Naive thymus-derived CD4-positive, alpha-beta T cell (primary cell): Measurements from ENCODE around the gene SAP30BP. TPM values are rescaled to one million over a fixed set of nuclear protein-coding genes. Genes with fewer than 3 reads are reported as not detected.

ENCODE experiments used
- ATAC-seq: fragments of 150-1000 bp; cut with Tn5 transposase; 2 replicates; pipeline ENCODE4 v1.10.0; 2021; ENCODE audit warnings: mild to moderate bottlenecking, moderate library complexity
- CTCF ChIA-PET: fragments of 350-600 bp; sonication (Branson Sonifier 250); formaldehyde crosslinking; loops from one replicate; lab custom pipeline; 2021; ENCODE audit warnings: antibody characterized with exemption; lab: Charles Lee
- POLR2A ChIA-PET: fragments of 350-600 bp; sonication (Branson Sonifier 250); formaldehyde crosslinking; loops from one replicate; lab custom pipeline; 2021; ENCODE audit warnings: antibody characterized with exemption, inconsistent platforms; lab: Charles Lee
- DNase-seq, 9 donors: peaks; one replicate each; pipeline versions ENCODE4 v3.0.0 to v3.0.0-alpha.2; 2020 to 2022; ENCODE audit warnings: mixed read lengths in 1 of 9
- H3K27ac ChIP-seq: one replicate; pipeline ENCODE4 v1.7.0; 2013; ENCODE audit warnings: mild to moderate bottlenecking, low read depth, low read length, moderate library complexity
- H3K27me3 ChIP-seq, 2 donors: one replicate each; pipeline ENCODE4 v1.7.0; 2013; ENCODE audit warnings: low read length in 2 of 2, mild to moderate bottlenecking in 2 of 2, moderate library complexity in 2 of 2; ENCODE audit not compliant: control insufficient read depth in 2 of 2, insufficient read depth in 2 of 2
- H3K36me3 ChIP-seq, 3 experiments: 1 replicate in 2 of 3; 2 replicates in 1 of 3; pipeline ENCODE4 v1.7.0; 2013; ENCODE audit warnings: low read length in 3 of 3, mild to moderate bottlenecking in 3 of 3, moderate library complexity in 1 of 3; ENCODE audit not compliant: insufficient read depth in 3 of 3, control insufficient read depth in 2 of 3
- H3K4me1 ChIP-seq, 2 donors: one replicate each; pipeline ENCODE4 v1.7.0; 2013; ENCODE audit warnings: low read length in 2 of 2, mild to moderate bottlenecking in 2 of 2, moderate library complexity in 1 of 2; ENCODE audit not compliant: control insufficient read depth in 2 of 2, insufficient read depth in 2 of 2
- H3K4me3 ChIP-seq: 2 replicates; pipeline ENCODE4 v1.7.0; 2013; ENCODE audit warnings: mild to moderate bottlenecking, low read length
- H3K9me3 ChIP-seq, 3 experiments: 1 replicate in 2 of 3; 2 replicates in 1 of 3; pipeline ENCODE4 v1.7.0; 2013; ENCODE audit warnings: low read length in 3 of 3; ENCODE audit not compliant: control insufficient read depth in 2 of 3
- H3K27ac Mint-ChIP-seq, 9 donors: one replicate each; pipeline ENCODE4 v1.8.0; 2020 to 2022; ENCODE audit warnings: mixed read lengths in 9 of 9, mild to moderate bottlenecking in 8 of 9, moderate library complexity in 5 of 9, inconsistent platforms in 2 of 9
- H3K27me3 Mint-ChIP-seq, 5 donors: one replicate each; pipeline ENCODE4 v1.8.0; 2021 to 2022; ENCODE audit warnings: mixed read lengths in 5 of 5, mild to moderate bottlenecking in 1 of 5
- H3K36me3 Mint-ChIP-seq, 5 donors: one replicate each; pipeline ENCODE4 v1.8.0; 2020 to 2022; ENCODE audit warnings: mixed read lengths in 5 of 5, mild to moderate bottlenecking in 3 of 5, inconsistent platforms in 1 of 5
- H3K4me1 Mint-ChIP-seq, 7 donors: one replicate each; pipeline ENCODE4 v1.8.0; 2020 to 2022; ENCODE audit warnings: mixed read lengths in 7 of 7, mild to moderate bottlenecking in 3 of 7, inconsistent platforms in 1 of 7
- H3K4me3 Mint-ChIP-seq, 10 donors: one replicate each; pipeline ENCODE4 v1.8.0; 2020 to 2022; ENCODE audit warnings: mild to moderate bottlenecking in 10 of 10, mixed read lengths in 10 of 10, moderate library complexity in 6 of 10, inconsistent platforms in 2 of 10
- H3K9me3 Mint-ChIP-seq, 11 donors: one replicate each; pipeline ENCODE4 v1.8.0; 2020 to 2022; ENCODE audit warnings: mixed read lengths in 11 of 11, mild to moderate bottlenecking in 4 of 11, inconsistent platforms in 1 of 11, moderate library complexity in 1 of 11
- intact Hi-C, 2 donors: fragments of 100-400 bp; cut with micrococcal nuclease; formaldehyde crosslinking; loops; one replicate each; pipeline ENCODE4 v1.15.1; 2023
- polyA plus RNA-seq, 2 donors: library from polyadenylated mRNA; unstranded; fragments of 300-500 nt; fragmentation: Illumina TruSeq; gene quantifications; one replicate each; pipeline ENCODE4 v1.2.3, GENCODE V29; 2021
- total RNA-seq, 6 experiments: library from RNA in 5 of 6; stranded (reverse) in 5 of 6; gene quantifications; 1 replicate in 5 of 6; 2 replicates in 1 of 6; pipeline ENCODE4 v1.2.3 and lab custom pipeline; 2021 to 2026

SAP30BP gene
- total and polyA plus RNA-seq, 7 experiments from 2014 or later: 69.5 to 198 (median 114) TPM

DNA sequence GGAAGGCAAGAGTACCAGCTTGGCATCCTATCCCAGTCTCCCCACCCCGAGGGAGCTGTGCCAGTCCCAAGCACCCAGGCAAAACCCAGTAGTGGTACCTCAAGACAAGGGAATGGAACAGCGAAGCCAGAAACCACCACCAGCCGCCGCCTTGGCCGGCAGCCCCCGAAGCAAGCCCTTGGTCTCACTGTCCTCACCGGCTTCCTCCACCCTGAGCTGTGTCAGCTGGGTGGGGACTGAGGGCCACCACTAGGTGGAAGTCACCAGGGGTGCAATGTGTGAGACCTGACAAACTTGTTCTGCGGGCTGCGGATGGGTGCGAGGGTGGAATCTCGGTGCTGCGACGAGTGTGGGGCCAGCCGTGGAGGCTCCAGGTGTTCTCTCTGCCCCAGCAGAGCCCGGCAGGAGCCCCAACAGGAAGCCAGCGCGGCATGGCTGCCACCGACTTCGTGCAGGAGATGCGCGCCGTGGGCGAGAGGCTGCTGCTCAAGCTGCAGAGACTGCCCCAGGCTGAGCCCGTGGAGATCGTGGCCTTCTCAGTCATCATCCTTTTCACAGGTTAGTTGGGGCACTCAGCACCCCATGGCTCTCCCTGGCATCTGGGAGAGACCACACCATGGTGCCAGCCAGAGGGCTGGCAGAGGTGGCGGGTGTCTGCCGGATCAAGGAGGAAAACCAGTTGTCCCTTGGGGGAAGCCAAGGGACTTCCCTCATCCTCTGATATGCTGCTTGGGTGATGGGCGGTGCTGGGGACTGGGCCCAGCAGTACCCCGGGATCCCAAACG, 27.2 kb upstream of the SAP30BP start:
- Histone ChIP-seq H3K4me1 (no peaks in the 10 kb centered on the region), H3K27me3 (no peaks in the 10 kb centered on the region), H3K36me3 (peaks cover 0 to 30% (median 0%) of the 10 kb centered on the region in 3 experiments), H3K4me3 (no peak overlapping the region), H3K9me3 (no peaks in the 10 kb centered on the region), H3K27ac (no peak overlapping the region)
- Mint-ChIP-seq H3K9me3 (no peaks in the 10 kb centered on the region), H3K27ac (no peak overlapping the region), H3K4me3 (no peak overlapping the region), H3K27me3 (no peaks in the 10 kb centered on the region), H3K4me1 (peaks cover 0 to 3% (median 0%) of the 10 kb centered on the region in 7 donors), H3K36me3 (peaks cover 0 to 3% (median 0%) of the 10 kb centered on the region in 5 donors)
- DNase-seq: no peak
- ChIA-PET POLR2A (no interaction called here), CTCF (no interaction called here)
- intact Hi-C loops: no loop called here
- ATAC-seq: no peak

DNA sequence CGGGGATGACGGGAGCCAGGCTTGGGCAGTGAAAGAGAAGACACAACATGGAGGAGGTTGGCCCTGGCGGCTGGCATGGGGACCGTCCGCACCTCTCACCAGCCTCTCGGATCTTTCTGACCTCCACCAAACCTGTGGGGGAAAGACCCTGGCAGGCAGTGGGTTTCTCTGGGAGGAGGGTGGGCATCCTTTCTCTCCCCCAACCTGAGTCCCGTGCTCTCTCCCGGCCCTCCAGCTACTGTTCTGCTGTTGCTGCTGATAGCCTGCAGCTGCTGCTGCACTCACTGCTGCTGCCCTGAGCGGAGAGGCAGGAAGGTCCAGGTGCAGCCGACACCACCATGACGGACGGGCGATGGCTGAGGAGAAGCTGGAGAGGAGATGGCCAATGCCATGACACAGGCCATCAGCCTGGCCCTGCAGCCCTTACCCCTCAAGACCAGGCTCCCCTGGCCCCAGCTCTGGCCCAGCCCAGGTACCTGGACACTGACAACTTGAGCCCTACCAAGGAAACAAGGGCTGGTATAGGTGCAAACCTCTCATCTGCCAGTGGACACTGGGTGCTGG, 26.5 kb upstream of the SAP30BP start:
- intact Hi-C loops: no loop called here
- Histone ChIP-seq H3K27me3 (no peaks in the 10 kb centered on the region), H3K4me3 (no peak overlapping the region), H3K36me3 (peaks cover 0 to 30% (median 0%) of the 10 kb centered on the region in 3 experiments), H3K9me3 (no peaks in the 10 kb centered on the region), H3K4me1 (no peaks in the 10 kb centered on the region), H3K27ac (no peak overlapping the region)
- Mint-ChIP-seq H3K4me1 (peaks cover 0 to 7% (median 0%) of the 10 kb centered on the region in 7 donors), H3K9me3 (no peaks in the 10 kb centered on the region), H3K36me3 (peaks cover 0 to 3% (median 0%) of the 10 kb centered on the region in 5 donors), H3K27ac (no peak overlapping the region), H3K27me3 (no peaks in the 10 kb centered on the region), H3K4me3 (no peak overlapping the region)
- ChIA-PET POLR2A (no interaction called here), CTCF (interaction anchor here (1.3 to 1.9 kb wide), 2 partner anchors 8 to 107 kb away, joined by 3 to 7 read pairs; no protein-coding TSS in a partner anchor)
- DNase-seq (no peak), ATAC-seq (no peak)

DNA sequence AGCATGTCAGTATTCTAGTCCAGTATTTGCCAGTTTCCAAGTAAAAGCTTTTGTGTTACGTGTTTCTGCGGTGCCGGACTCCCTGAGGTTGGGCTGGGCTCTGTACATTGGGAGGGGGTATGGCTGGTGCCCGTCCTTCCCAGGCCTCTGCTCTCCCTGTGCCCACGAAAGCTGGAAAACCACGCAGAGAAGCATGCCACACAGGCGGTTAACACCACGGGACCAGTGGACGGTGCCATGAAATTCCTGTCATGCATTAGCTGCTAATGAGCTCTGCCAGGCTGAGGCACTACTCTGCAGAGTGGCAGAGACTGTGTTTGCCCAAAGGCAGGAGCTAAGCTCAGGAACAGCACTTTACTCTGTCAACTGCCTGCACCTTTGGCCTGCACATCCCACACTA, 25.8 kb upstream of the SAP30BP start:
- Histone ChIP-seq H3K9me3 (no peaks in the 10 kb centered on the region), H3K27ac (no peak overlapping the region), H3K4me1 (no peaks in the 10 kb centered on the region), H3K27me3 (no peaks in the 10 kb centered on the region), H3K4me3 (no peak overlapping the region), H3K36me3 (peaks cover 0 to 30% (median 0%) of the 10 kb centered on the region in 3 experiments)
- DNase-seq: no peak
- Mint-ChIP-seq H3K9me3 (no peaks in the 10 kb centered on the region), H3K27me3 (no peaks in the 10 kb centered on the region), H3K36me3 (peaks cover 0 to 3% (median 0%) of the 10 kb centered on the region in 5 donors), H3K4me1 (peaks cover 0 to 14% (median 4%) of the 10 kb centered on the region in 7 donors), H3K4me3 (no peak overlapping the region), H3K27ac (peak overlapping the region in 1 of 9 donors; percentile 18)
- no peak for ATAC-seq
- CTCF ChIA-PET: interaction anchor here (1.3 to 1.9 kb wide), 2 partner anchors 9 to 106 kb away, joined by 3 to 7 read pairs; no protein-coding TSS in a partner anchor
- intact Hi-C loops: no loop called here
- POLR2A ChIA-PET: no interaction called here

DNA sequence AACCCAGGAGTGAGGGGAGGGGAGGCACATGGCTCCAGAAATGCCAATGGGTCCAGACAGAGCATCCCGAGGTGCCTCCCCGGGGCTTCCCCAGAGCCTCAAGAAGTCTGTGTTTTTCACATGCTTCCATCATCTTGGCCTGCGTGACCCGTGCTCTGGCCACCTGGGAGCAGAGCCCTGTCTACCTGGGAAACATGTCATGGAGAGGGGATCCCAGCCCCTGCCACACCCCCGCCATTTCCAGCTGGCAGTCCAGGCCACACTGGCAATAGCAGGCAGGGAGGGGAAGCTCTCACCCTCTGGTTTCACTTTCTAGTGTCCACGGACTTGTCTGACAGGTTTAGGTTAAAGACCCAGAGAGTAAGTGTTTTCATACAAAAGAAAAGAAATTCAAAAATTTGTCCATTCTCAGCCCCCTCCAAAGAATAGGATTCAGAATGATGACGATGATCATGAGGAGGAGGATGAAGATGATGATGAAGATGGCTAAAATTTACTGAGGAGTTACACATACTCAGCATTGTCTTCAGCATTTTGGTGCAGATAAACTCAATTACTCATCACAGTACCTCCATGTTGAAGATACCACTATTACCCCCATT, 24.9 kb upstream of the SAP30BP start:
- no peaks in the 10 kb centered on the region for H3K4me1 ChIP-seq
- no peak overlapping the region for H3K4me3 ChIP-seq
- Mint-ChIP-seq H3K9me3 (no peaks in the 10 kb centered on the region), H3K4me3 (no peak overlapping the region), H3K36me3 (peaks cover 0 to 3% (median 0%) of the 10 kb centered on the region in 5 donors), H3K27ac (no peak overlapping the region), H3K27me3 (no peaks in the 10 kb centered on the region), H3K4me1 (peaks cover 0 to 14% (median 6%) of the 10 kb centered on the region in 7 donors)
- DNase-seq (no peak), ATAC-seq (no peak)
- no peaks in the 10 kb centered on the region for H3K9me3 ChIP-seq
- ChIA-PET POLR2A (no interaction called here), CTCF (interaction anchor here (0.6 to 1.9 kb wide), 3 partner anchors 10 to 116 kb away, joined by 3 to 7 read pairs (median 4); no protein-coding TSS in a partner anchor)
- intact Hi-C loops: no loop called here
- no peaks in the 10 kb centered on the region for H3K27me3 ChIP-seq
- H3K36me3 ChIP-seq: peaks cover 0 to 30% (median 1%) of the 10 kb centered on the region in 3 experiments
- no peak overlapping the region for H3K27ac ChIP-seq

DNA sequence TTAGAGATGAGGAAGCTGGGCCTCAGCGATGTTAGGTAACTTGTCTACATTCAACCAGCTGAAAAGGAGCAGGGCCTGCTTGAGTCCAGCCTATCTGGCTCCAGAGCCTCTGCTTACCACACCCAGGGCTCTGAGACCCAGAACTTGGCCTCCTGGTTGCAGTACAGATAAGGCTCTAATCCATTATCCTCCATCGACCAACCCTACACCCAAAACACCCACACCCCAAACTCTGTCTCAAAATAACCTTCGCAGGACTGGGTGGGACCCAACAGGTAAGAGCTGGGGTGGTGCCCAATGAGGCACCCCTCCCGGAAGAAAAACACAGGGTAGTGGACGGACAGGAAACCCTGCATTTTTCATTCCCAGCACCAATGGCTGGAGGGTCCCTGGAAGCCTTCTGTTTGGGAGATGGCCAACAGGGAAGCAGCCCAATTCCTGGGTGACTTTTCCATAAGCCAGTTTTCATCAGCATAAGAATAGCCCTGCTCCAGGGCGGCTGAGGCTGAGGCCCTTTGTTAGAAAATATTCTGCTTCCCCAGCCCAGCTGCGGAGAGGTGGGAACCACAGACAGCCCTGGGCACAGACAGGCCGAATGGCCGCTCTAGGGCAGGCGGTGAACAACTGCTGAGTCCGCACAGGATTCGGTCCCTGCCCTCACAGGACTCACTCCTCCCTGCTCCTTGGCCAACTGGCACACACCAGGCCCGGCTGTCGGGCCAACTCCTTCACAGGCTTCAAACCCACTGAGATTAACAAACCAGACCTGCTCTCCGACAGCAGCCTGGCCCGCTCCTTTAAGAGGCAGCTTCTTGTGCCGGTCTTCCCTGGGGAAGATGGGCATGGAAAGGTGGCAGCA, 24.1 kb upstream of the SAP30BP start:
- intact Hi-C loops: no loop called here
- ChIA-PET POLR2A (no interaction called here), CTCF (interaction anchor here (1.9 kb wide), 1 partner anchor 10 kb away, joined by 7 read pairs; no protein-coding TSS in a partner anchor)
- Histone ChIP-seq H3K27ac (no peak overlapping the region), H3K27me3 (no peaks in the 10 kb centered on the region), H3K4me1 (no peaks in the 10 kb centered on the region), H3K9me3 (no peaks in the 10 kb centered on the region), H3K4me3 (no peak overlapping the region), H3K36me3 (peaks cover 0 to 36% (median 6%) of the 10 kb centered on the region in 3 experiments)
- H3K36me3 Mint-ChIP-seq: peaks cover 0 to 8% (median 0%) of the 10 kb centered on the region in 5 donors
- H3K9me3 Mint-ChIP-seq: no peaks in the 10 kb centered on the region
- DNase-seq (no peak), ATAC-seq (no peak)
- no peak overlapping the region for H3K4me3 Mint-ChIP-seq
- H3K27ac Mint-ChIP-seq: no peak overlapping the region
- no peaks in the 10 kb centered on the region for H3K27me3 Mint-ChIP-seq
- peaks cover 0 to 14% (median 6%) of the 10 kb centered on the region in 7 donors for H3K4me1 Mint-ChIP-seq

DNA sequence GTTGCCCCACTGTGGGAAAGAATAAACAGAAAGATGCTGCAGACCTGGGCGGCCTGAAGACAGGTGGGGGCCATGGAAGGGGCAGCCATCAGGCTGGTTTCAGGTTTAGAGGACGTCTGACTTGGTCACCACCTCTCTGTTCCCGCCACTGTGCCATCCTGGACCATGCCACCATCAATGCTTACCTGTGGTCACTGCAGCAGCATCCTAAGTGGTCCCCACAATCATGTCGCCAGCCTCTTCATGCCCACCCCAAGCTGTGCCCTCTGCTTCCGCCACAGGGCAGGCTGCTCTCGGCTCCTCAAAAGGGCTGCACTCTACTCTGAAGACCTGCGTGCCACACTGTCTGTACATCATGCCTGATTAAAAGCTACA, 23.5 kb upstream of the SAP30BP start:
- Histone ChIP-seq H3K27ac (no peak overlapping the region), H3K4me3 (no peak overlapping the region), H3K9me3 (no peaks in the 10 kb centered on the region), H3K4me1 (no peaks in the 10 kb centered on the region), H3K27me3 (no peaks in the 10 kb centered on the region), H3K36me3 (peaks cover 0 to 39% (median 6%) of the 10 kb centered on the region in 3 experiments)
- H3K9me3 Mint-ChIP-seq: no peaks in the 10 kb centered on the region
- no peak overlapping the region for H3K27ac Mint-ChIP-seq
- ATAC-seq: no peak
- peaks cover 0 to 11% (median 0%) of the 10 kb centered on the region in 5 donors for H3K36me3 Mint-ChIP-seq
- intact Hi-C loops: no loop called here
- no peaks in the 10 kb centered on the region for H3K27me3 Mint-ChIP-seq
- no peak overlapping the region for H3K4me3 Mint-ChIP-seq
- peaks cover 0 to 14% (median 6%) of the 10 kb centered on the region in 7 donors for H3K4me1 Mint-ChIP-seq
- no peak for DNase-seq
- CTCF ChIA-PET: no interaction called here
- POLR2A ChIA-PET: no interaction called here
